BJ (cell line): ENCODE results near the gene SLC39A5. TPM values are rescaled to one million over a fixed set of nuclear protein-coding genes. Genes with fewer than 3 reads are reported as not detected.

ENCODE experiments used
- CTCF ChIA-PET: fragments of 350-600 bp; formaldehyde crosslinking; extraction: SDS; loops from one replicate; lab custom pipeline; 2021; ENCODE audit warnings: antibody characterized with exemption, inconsistent platforms; lab: Yijun Ruan, JAX
- POLR2A ChIA-PET: fragments of 300-600 bp; sonication (Branson Sonifier 250); formaldehyde crosslinking; extraction: SDS; loops from one replicate; lab custom pipeline; 2021; ENCODE audit warnings: antibody characterized with exemption; lab: Charles Lee
- DNase-seq: peaks from one replicate; pipeline ENCODE4 v3.0.0-alpha.2; 2011; ENCODE audit warnings: low read depth
- H3K27me3 ChIP-seq: 2 replicates; pipeline ENCODE4 v1.6.0; 2011; ENCODE audit warnings: low read length; ENCODE audit not compliant: control insufficient read depth, insufficient read depth
- H3K36me3 ChIP-seq: 2 replicates; pipeline ENCODE4 v1.5.1; 2011; ENCODE audit warnings: low read length; ENCODE audit not compliant: control insufficient read depth, insufficient read depth
- H3K4me3 ChIP-seq: 2 replicates; pipeline ENCODE4 v1.5.1; 2011; ENCODE audit warnings: low read depth, mild to moderate bottlenecking, control low read depth, low read length
- CTCF ChIP-seq: IDR thresholded peaks from 2 replicates; pipeline ENCODE4 v1.5.1; 2011; ENCODE audit warnings: low read depth, mild to moderate bottlenecking, control low read depth, inconsistent platforms, low read length, moderate library complexity; ENCODE audit not compliant: insufficient read depth
- polyA plus RNA-seq: library from polyadenylated mRNA; depleted of rRNA; stranded (reverse); fragments of >200 nt; gene quantifications from 2 replicates; pipeline ENCODE4 v1.2.3, GENCODE V29; 2011

Gene SLC39A5
- polyA plus RNA-seq, 1 experiment, result not detected

GRCh38 chr12:56221232-56221756, 8.6 kb upstream of the SLC39A5 start:
- Histone ChIP-seq H3K4me3 (peak overlapping the region; percentile 91), H3K27me3 (no peaks in the 10 kb centered on the region), H3K36me3 (peaks cover 5% of the 10 kb centered on the region)
- ChIA-PET CTCF (interaction anchor here (0.7 to 4.2 kb wide), 18 partner anchors 9 to 271 kb away, joined by 3 to 132 read pairs (median 5); partner anchors contain the start of genes ANKRD52, COQ10A, MYL6B and SMARCC2), POLR2A (interaction anchor here (0.6 to 2.2 kb wide), 11 partner anchors 21 to 247 kb away, joined by 3 to 25 read pairs (median 3); partner anchors contain the start of genes ANKRD52, CNPY2, ESYT1 and RAB5B)
- TF ChIP-seq CTCF, result no peak
- DNase-seq, result no peak

- ChIA-PET POLR2A (interaction anchor here (0.8 to 2.2 kb wide), 8 partner anchors 22 to 248 kb away, joined by 3 to 25 read pairs (median 5); partner anchors contain the start of genes CNPY2, ESYT1, RAB5B and SMARCC2), CTCF (interaction anchor here (0.6 to 4.2 kb wide), 20 partner anchors 10 to 270 kb away, joined by 3 to 132 read pairs (median 4); partner anchors contain the start of genes ANKRD52, COQ10A, MYL6B and SMARCC2)
- Histone ChIP-seq H3K36me3 (peaks cover 5% of the 10 kb centered on the region), H3K27me3 (no peaks in the 10 kb centered on the region), H3K4me3 (peak within 1 kb of the TSS; percentile 91)
- DNase-seq, result peak; percentile 91
- no peak for TF ChIP-seq CTCF
Observed at GRCh38 chr12:56221757-56222530, 7.9 kb upstream of the SLC39A5 start, which contains the start of gene RNF41. Gene RNF41, minus strand, starts transcription at chr12:56221922. Its CDS starts 7,875 bp downstream, at chr12:56214047.

GRCh38 chr12:56222531-56222895, 7.3 kb upstream of the SLC39A5 start:
- H3K4me3 ChIP-seq, result peak overlapping the region; percentile 91

GRCh38 chr12:56223571-56224101, 6.2 kb upstream of the SLC39A5 start:
- POLR2A ChIA-PET, result interaction anchor here (2.2 kb wide), 1 partner anchor 34 kb away, joined by 10 read pairs; the partner anchor contains the start of gene SMARCC2
- DNase-seq, result no peak
- Histone ChIP-seq H3K4me3 (no peak overlapping the region; the same call in 1 of the 2 replicates), H3K27me3 (no peaks in the 10 kb centered on the region), H3K36me3 (peaks cover 5% of the 10 kb centered on the region)
- TF ChIP-seq CTCF, result no peak
- CTCF ChIA-PET, result interaction anchor here (0.6 to 4.2 kb wide), 8 partner anchors 16 to 105 kb away, joined by 3 to 132 read pairs (median 14); partner anchors contain the start of genes ANKRD52, COQ10A, SMARCC2 and ZC3H10

More at GRCh38 chr12:56222531-56222895, 7.3 kb upstream of the SLC39A5 start:
- TF ChIP-seq CTCF, result no peak
- POLR2A ChIA-PET, result interaction anchor here (1.4 to 2.2 kb wide), 2 partner anchors 33 to 104 kb away, joined by 8 to 10 read pairs; partner anchors contain the start of genes SMARCC2 and ZC3H10
- DNase-seq, result no peak
- CTCF ChIA-PET, result interaction anchor here (0.6 to 4.2 kb wide), 13 partner anchors 15 to 481 kb away, joined by 3 to 132 read pairs (median 7); partner anchors contain the start of genes ANKRD52, COQ10A, SMARCC2 and ZC3H10
- Histone ChIP-seq H3K27me3 (no peaks in the 10 kb centered on the region), H3K36me3 (peaks cover 5% of the 10 kb centered on the region)
